ENCODE measurements around the gene MSL2.
"Not testable (repeated sequence)": the region's sequence is repeated elsewhere in the genome, so short reads cannot be mapped to it uniquely, and the experiment has no call there.

Gene MSL2

DNA sequence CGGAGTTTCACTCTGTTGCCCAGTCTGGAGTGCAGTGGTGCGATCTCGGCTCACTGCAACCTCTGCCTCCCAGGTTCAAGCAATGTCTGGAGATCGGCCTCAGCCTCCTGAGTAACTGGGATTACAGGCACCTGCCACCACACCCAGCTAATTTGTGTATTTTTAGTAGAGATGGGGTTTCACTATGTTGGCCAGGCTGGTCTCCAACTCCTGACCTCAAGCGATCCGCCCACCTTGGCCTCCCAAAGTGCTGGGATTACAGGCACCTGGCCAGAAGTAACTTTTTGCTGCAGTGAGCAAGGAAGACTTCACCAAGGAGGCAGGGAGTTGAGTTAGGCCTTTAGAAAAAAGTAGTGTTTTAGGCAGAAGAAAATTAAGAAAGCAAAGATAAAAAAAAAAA, 3.9 kb downstream of the MSL2 start:
- not testable (repeated sequence) for DNase-seq

DNA sequence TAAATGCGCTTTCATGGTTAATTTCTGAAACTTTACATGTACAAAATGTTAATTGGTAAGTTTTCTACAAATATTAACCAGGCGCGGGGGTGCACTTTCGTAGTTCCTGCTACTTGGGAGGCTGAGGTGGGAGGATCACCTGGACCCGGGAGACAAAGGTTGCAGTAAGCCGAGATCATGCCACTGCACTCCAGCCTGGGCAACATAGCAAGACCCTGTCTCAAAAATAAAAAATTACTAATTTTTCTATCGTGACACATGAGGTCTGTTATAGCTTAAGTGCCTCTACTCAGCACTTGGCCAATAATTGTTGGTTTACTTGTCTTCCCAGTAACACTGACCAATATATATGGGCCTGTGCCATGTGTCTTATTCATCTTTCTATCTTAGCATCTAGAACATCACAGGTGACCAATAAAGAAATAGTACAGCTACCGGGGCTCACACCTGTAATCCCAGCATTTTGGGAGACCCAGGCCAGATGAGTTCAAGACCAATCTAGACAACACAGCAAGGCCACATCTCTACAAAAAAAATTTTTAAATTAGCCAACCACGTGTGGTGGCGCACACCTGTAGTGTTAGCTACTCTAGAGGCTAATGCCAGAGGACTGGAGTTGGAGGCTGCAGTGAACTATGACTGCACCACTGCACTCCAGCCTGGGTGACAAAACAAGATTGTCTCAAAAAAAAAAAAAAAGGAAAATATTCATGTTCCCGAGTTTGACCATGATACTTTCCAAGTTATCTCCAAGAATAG, 6.1 kb downstream of the MSL2 start:
- no peak for DNase-seq

DNA sequence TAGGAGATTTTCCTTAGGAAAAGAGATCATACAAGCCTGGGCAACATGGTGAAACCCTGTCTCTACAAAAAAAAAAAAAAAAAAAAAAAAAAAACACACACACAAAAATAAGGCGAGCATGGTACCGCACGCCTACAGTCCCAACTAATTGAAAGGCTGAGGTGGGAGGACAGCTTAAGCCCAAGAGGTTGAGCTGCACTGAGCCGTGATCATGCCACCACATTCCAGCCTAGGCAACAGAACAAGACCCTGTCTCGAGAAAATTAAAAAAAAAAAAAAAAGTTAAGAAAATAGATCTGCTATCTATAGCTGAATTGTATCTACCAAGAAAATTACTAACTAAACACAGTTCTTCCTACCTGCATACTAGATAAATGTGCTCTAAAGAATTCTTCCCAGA, 7.1 kb downstream of the MSL2 start:
- DNase-seq, result no peak

DNA sequence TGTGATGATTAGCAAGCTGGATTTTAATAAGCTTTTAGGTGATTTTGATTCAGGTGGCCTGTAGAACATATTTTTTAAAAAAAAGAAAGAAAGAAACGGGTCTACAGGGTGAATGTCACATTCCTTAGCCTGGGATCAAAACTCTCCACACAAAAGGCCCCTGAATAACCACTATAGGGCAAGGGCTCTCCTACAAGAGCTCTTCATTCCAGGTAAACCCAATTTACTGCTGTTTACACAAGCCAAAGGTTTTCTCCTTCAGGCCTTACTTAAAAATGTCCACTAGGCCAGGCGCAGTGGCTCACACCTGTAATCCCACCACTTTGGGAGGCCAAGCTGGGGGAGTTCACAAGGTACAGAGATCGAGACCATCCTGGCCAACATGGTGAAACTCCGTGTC, 8.3 kb downstream of the MSL2 start:
- no peak for DNase-seq

DNA sequence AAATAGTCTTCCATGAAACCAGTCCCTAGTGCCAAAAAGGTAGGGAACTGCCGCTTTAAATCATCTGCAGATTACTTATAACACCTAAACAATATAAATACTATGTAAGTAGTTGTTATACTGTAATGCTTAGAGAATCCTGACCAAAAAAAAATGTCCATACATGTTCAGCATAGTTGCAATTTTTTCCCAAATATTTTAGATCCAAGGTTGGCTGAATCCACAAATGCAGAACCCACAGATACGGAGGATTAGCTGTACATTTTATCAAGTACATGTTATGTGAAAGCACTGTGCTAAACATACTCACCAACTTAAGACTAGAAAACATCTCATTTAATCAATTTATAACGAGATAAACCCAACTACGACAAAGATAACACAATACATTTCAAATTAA, 9.3 kb downstream of the MSL2 start:
- DNase-seq, result no peak

DNA sequence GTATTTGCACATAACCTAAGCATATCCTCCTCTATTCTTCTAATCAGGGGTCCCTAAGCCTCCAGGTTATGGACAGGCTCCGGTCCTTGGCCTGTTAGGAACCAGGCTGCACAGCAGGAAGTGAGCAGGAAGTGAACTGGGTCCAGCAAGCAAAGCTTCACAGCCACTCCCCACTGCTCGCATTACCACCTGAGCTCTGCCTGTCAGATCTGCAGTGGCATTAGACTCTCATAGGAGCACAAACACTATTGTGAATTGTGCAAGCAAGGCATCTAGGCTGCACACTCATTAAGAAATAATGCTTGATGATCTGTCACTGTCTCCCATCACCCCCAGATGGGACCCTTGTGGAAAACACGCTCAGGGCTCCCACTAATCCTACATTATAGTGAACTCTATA, 9.8 kb downstream of the MSL2 start:
- DNase-seq, result peak in 2 of 6 experiments; percentile 11 to 15

DNA sequence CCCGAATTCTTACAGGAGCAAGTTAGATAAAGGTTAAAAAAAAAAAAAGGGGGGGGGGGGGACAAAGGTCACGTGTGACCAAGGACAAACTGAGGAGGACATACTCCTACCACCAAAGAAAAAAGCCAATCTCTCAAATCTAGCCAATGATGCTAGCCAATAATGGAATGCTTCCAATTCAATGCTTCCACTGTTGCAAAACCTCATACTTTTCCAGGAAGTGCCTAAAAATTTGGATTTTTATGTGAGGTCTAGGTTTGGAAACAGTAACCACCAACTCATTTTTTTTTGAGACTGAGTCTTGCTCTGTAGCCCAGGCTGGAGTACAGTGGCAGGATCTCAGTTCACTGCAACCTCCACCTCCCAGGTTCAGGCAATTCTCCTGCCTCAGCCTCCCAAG, 11.4 kb downstream of the MSL2 start:
- no peak for DNase-seq

DNA sequence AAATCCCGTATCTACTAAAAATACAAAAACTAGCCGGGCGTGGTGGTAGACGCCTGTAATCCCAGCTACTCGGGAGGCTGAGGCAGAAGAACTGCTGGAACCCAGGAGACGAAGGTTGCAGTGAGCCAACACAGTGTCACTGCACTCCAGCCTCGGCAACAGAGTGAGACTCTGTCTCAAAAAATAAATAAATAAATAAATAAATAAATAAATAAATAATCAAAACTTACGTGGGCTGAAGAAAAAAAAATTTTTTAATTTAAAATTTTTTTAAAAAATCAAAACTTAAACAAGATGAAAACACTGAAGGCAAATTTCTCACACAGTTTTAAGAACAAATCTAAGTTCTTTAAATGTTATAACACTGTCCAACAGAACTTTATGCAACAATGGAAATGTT, 14.4 kb downstream of the MSL2 start:
- DNase-seq, result no peak

DNA sequence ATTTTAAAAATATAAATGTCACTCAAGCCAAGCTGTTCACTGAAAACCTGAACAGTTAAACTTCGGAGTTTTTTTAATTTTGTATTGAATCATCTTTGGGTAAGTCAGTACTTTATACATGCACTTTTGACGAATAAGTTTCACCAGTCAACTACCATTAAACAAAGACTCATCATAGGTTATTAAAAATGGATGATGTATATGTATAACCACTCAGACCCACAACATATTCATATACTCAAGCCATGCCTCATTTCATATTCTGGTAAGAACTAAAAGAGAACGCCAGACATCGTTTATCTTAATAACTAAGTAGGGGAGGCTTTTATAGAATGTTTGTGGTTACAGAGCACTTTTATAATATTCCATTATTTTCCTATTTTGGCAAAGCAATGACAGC, 18.3 kb downstream of the MSL2 start:
- no peak for DNase-seq

DNA sequence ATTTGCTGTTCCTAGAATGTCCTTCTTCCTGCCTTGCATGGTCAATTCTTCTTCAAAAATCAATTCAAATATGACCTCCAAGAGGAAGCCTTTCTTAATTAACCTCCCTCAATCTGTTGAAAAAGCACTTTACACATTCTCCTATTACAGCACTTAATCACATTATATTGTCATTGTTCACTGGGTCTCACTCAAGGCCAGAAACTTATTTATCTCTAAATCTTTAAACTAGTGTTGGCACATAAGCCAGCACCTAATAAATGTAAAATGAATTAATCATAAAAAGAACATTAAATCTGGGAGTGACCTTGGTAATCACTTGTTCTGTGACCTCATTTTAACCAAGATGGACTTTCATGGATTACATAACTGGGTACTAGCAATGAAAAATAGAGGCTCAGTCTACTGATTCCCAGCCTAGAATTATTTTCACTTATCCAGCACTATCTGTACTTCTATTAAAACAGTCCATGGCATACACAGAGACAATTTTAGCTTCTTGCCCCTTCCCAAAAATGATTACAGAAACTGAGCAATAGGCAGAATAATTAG, 22.1 kb downstream of the MSL2 start:
- DNase-seq, result no peak

DNA sequence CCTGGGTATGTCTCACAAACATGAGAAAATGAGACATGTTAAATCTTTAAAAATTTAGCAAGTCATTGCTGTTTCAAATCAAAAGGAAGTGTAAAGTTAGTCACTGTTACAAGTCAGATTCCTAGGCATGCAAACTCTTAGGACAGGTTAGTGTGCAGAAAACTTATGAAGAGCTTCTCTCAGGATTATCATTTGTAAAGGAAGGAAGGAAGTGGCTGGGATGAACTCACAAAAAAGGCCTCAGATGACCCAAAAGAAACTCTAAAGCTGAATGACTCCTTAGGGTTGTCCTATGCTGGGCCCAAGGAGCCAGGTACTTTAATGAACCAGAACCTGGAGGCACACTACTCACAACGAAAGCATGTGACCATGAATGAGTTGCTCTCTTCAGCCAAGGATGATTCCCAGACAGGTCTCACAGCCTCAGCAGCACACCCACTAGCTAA, 25.0 kb downstream of the MSL2 start:
- no peak for DNase-seq

DNA sequence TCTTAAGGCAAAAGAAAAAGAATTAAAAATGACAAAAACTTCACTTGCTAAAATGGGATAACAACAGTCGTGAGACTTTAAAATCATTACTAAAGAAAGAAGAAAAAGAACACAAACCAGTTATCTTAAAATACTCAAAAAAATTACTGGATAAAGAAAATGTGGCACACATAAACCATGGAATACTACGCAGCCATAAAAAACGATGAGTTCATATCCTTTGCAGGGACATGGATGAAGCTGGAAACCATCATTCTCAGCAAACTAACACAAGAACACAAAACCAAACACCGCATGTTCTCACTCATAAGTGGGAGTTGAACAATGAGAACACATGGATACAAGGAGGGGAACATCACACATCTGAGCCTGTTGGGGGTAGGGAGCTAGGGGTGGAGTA, 27.9 kb downstream of the MSL2 start:
- DNase-seq, result not testable (repeated sequence)

DNA sequence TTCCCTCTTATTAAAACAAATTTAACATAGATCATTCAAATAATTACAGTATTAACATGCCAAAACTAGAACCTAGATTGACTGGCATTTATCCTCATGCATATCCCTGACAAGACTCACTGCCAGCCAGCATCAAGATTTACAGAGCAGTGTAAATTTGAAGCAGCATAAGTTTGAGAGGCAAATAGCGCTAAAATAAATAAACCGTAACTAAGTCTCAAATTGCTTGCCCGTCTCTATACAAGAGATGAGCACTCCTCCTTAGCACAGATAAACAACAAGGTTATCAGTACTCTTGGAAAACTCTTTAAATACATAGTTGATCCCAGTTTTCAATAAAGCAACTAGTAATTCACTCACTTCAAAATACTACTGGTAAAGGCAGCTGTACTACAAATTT, 29.6 kb downstream of the MSL2 start:
- no peak for DNase-seq

DNA sequence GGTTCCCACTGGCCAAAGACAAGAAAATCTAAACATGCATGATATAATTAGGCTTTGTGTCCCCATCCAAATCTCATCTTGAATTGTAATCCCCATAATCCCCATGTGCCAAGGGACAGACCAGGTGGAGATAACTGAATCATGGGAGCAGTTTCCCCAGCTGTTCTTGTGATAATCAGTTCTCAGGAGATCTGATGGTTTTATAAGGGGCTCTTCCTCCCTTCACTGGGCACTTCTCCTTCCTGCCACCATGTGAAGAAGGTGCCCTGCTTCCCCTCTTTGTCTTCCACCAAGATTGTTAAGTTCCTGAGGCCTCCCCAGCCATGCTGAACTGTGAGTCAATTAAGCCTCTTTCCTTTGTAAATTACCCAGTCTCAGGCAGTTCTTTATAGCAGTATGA, 32.5 kb downstream of the MSL2 start:
- not testable (repeated sequence) for DNase-seq

DNA sequence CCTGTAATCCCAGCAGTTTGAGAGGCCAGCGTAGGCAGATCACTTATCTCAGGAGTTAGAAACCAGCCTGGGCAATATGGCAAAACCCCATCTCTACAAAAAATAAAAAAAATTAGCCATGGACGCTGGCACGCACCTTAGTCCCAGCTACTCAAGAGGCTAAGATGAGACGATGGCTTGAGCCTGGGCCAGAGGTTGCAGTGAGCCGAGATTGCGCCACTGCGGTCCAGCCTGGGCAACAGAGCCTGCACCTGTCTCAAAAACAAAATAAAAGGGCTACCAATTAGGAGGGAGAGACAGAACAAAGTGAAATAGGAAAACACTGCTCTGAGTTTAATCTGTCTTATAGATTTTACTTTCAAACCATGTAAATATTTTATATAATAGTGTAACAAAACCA, 33.8 kb downstream of the MSL2 start:
- no peak for DNase-seq

DNA sequence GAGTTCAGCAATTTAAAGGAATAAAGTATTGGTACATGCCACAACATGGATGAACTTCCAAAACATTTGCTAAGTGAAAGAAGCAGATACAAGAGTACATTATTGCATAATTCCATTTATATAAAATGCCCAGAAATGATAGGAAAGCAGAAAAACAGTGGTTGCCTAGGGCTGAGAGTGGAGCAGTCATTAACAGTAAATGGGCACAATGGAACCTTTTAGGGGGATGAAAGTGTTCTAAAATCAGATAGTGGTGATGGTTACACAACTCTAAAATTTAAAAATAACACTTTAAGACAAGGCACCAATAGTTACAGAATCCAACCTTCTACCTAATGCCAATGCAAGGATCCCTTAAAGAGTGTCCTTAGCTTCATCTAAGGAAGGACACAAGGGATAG, 34.6 kb downstream of the MSL2 start:
- DNase-seq, result no peak

DNA sequence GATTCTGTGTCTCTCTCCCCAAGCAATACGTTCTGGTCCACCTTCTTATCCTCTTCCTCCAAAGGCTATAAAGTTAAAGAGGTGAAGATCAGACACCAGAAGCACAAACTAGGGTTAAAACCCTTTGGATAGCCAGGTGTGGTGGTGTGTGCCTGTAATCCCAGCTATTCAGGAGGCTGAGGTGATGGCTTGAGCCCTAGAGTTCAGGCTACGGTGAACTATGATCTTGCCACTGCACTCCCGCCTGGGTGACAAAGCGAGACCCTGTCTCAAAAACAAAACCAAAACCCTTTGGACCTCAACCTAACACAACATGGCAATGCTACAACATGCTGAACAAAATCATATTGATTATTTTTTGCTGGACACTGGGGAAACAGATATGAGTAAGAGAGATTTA, 43.2 kb downstream of the MSL2 start:
- DNase-seq, result no peak

DNA sequence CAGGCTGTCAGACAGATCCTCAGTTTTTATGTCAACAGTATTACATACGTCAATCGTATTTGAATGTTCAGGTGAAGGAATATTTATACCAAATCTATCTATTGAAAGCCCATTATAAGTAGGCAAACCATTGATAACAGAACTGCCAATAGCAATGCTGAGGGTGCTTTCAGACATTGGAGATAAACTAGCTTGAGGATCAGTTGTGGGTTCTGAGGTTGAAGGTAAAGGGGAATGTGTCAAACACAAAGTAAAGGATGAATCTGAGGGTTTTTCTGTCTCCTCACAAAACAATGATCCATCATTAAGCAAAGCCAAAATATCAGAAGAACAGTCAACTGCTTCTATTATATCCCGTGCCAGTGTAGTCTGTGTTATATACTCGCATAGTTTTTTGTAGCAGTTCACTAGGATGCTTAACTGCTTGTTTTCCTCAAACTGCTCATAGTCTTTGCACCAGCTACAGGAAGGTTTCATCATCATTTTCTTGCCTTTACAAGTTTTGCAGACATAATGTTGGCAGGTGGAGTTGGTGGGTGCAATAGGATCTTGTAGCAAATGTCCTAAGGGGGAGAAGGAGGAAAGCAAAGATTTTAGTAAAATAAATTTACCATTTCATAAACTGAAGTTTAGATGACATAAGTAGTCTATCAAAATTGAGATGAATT, 43.8 kb downstream of the MSL2 start:
- no peak for DNase-seq

DNA sequence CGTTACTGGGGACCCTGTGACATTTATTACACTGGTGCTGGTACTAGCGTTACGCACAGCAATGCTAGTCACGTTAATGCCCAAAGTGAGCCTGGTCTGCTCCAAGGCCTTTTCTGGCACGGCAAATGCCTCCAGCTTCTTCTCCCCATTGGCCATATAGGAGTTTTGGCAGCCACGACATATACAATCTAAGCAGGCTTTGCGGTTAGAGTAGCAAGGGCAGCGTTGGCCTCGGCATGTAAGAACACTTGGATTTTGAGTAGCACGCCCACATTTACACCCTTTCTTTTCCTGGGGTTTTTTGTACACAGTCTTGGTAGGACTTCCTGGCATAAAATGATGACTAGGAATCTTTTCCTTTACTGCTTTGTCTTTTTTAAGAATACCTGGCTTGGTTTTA, 44.9 kb downstream of the MSL2 start:
- DNase-seq, result no peak

DNA sequence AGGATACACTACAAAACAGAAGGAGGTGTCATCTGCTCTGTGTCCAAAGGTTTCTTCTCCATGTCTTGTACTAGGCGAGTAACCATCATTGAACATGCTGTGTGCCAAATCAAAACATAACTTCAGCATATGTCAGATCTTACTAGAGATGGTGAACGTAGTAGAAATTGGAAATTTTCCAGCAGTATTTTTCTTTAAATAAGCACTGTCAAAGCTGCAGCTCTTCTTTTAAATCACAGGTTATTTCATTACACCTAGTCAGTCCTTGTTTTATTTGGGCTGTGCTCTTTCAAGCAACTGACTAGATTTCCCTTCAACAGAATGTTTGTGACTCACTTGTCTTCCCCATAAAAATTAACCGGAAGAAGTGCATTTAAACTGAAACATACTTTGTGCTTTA, 46.5 kb downstream of the MSL2 start:
- DNase-seq, result no peak

DNA sequence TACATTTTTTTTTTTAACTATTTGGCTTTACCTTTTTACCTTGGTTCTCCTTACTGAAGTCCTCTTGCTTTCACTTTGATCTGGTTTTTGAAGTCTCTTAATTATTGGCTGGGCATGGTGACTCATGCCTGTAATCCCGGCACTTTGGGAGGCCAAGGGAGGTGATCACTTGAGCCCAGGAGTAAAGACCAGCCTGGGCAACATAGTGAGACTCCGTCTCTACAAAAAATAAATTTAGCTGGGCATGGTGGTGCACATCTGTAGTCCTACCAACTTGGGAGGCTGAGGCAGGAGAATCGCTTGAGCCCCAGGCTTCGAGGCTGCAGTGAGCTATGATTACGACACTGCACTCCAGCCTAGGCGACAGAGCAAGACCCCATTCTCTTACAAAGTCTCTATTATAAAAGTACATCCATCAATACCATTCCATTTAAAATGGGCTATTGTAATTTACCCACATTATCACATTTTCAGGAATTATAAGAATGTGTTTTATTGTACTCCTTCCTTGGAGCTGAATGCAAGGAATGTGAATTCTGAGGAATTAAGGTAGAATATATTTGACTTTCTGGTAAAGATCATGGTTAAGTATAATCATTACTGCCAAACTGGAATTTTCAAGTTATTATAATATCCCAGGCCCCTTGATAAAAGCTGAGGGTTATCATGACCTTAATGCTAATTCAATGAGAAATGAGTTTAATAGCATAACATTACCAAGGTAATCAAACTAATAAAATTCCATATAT, 49.0 kb downstream of the MSL2 start:
- no peak for DNase-seq

DNA sequence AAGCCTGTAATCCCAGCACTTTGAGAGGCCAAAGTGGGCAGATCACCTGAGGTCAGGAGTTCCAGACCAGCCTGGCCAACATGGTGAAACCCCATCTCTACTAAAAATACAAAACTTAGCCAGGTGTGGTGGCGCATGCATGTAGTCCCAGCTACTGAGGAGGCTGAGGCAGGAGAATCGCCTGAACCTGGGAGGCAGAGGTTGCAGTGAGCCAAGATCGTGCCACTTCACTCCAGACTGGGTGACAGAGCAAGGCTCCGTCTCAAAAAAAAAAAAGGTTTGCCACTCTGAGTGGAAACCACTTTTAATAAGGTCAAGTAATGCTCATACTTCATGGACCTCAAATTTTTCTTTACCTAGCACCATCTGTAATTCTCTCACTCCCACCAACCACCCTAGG, 51.7 kb downstream of the MSL2 start:
- DNase-seq, result not testable (repeated sequence)

DNA sequence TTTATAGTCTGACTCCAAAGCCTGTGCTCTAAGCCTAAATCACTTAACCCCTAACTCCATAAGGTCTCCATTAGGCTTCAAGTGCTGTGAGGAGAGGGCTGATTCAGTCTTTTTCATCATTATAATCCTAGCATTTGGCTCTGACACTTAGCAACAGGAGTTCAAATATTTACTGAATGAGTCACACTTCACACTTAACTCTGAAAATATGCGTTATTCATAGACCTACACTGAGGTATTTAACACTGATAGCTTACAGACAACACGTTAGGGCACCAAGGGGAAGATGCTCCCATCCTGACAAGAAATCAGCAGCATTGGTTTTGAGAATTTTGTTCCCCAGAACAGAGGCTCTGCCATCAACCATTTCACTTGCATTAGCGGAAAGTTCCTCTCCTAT, 53.5 kb downstream of the MSL2 start:
- DNase-seq, result no peak

DNA sequence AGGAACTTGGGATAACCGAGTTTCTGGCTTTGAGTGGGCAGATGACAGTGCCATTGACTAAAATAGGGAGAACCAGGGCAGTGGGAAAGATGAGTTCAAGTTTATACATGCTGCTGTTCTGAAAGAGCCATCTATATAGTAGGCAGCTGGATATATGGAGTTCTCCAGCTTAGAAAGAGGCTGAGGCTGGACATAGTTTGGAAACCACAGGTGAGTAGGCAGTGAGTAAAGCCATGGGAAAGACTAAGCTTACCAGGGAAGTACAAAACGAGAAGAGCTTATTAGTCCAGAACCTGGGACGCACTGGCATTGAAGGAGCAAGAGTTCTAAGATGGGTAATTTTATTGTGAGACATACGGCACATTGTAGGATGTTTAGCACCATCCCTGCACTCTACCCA, 54.2 kb downstream of the MSL2 start:
- no peak for DNase-seq

All from stimulated activated naive CD4-positive, alpha-beta T cell (primary cell).